IMR-90 (cell line): ENCODE data around the gene CXCL12. TPM values are rescaled to one million over a fixed set of nuclear protein-coding genes. Genes with fewer than 3 reads are reported as not detected.

Experiments
- ATAC-seq: fragments of 200-7000 bp; cut with Tn5 transposase; 2 replicates; pipeline ENCODE4 v1.9.1; 2020; ENCODE audit warnings: low read depth, mild to moderate bottlenecking, moderate library complexity
- BruUV-seq: library from RNA; stranded (reverse); fragments of 400-500 nt; replicated peaks from 2 replicates; lab custom pipeline; 2021; lab: Mats Ljungman, UMichigan
- CTCF ChIA-PET: fragments of 300-600 bp; formaldehyde crosslinking; extraction: SDS; loops from one replicate; lab custom pipeline; 2021; ENCODE audit warnings: antibody characterized with exemption; lab: Yijun Ruan, JAX
- POLR2A ChIA-PET: fragments of 300-600 bp; sonication (Branson Sonifier 250); formaldehyde crosslinking; loops from one replicate; lab custom pipeline; 2022; ENCODE audit warnings: antibody characterized with exemption; ENCODE audit not compliant: unreplicated experiment; lab: Charles Lee
- DNase-seq: peaks from one replicate; pipeline ENCODE4 v3.0.0; 2013
- H2AFZ ChIP-seq: replicated peaks from 2 replicates; pipeline ENCODE3; 2013; ENCODE audit warnings: low read length, mild to moderate bottlenecking; ENCODE audit not compliant: poor library complexity
- H2AK5ac ChIP-seq: 2 replicates; pipeline ENCODE4 v1.6.1; 2013; ENCODE audit warnings: low read depth, low read length, inconsistent platforms
- H2AK9ac ChIP-seq: replicated peaks from 2 replicates; pipeline ENCODE3; 2013; ENCODE audit warnings: mild to moderate bottlenecking, low read depth, low read length, moderate library complexity; ENCODE audit not compliant: poor library complexity
- H2BK120ac ChIP-seq: 2 replicates; pipeline ENCODE4 v1.6.1; 2013; ENCODE audit warnings: low read depth, low read length, inconsistent platforms
- H2BK15ac ChIP-seq: 3 replicates; pipeline ENCODE4 v1.6.1; 2013; ENCODE audit warnings: low read depth, low read length, inconsistent platforms
- H2BK20ac ChIP-seq: 2 replicates; pipeline ENCODE4 v1.6.1; 2013; ENCODE audit warnings: low read depth, mild to moderate bottlenecking, inconsistent platforms, low read length, moderate library complexity
- H2BK5ac ChIP-seq: 2 replicates; pipeline ENCODE4 v1.6.1; 2013; ENCODE audit warnings: mild to moderate bottlenecking, low read depth, low read length, inconsistent platforms; ENCODE audit not compliant: poor library complexity, severe bottlenecking
- H3K14ac ChIP-seq: replicated peaks from 2 replicates; pipeline ENCODE4 v1.6.1; 2013; ENCODE audit warnings: low read depth, low read length, inconsistent platforms
- H3K18ac ChIP-seq: 2 replicates; pipeline ENCODE4 v1.6.1; 2013; ENCODE audit warnings: low read depth, low read length, control low read depth
- H3K23ac ChIP-seq: 2 replicates; pipeline ENCODE4 v1.6.1; 2013; ENCODE audit warnings: low read depth, low read length, inconsistent platforms
- H3K27ac ChIP-seq: 2 replicates; pipeline ENCODE4 v1.5.1; 2013; ENCODE audit warnings: mild to moderate bottlenecking, control low read depth, low read length; ENCODE audit not compliant: insufficient read depth
- H3K27me3 ChIP-seq: 2 replicates; pipeline ENCODE4 v1.6.1; 2013; ENCODE audit warnings: low read length; ENCODE audit not compliant: control insufficient read depth, insufficient read depth
- H3K36me3 ChIP-seq: 2 replicates; pipeline ENCODE4 v1.6.1; 2013; ENCODE audit warnings: low read length, mixed read lengths; ENCODE audit not compliant: control insufficient read depth, insufficient read depth
- H3K4ac ChIP-seq: 2 replicates; pipeline ENCODE4 v1.6.1; 2013; ENCODE audit warnings: low read depth, low read length, inconsistent platforms
- H3K4me1 ChIP-seq: 2 replicates; pipeline ENCODE4 v1.6.1; 2013; ENCODE audit warnings: low read length, mixed read lengths; ENCODE audit not compliant: control insufficient read depth, insufficient read depth
- H3K4me2 ChIP-seq: 2 replicates; pipeline ENCODE4 v1.6.1; 2013; ENCODE audit warnings: low read depth, mild to moderate bottlenecking, control low read depth, low read length, moderate library complexity
- H3K4me3 ChIP-seq: 2 replicates; pipeline ENCODE4 v1.5.1; 2013; ENCODE audit warnings: low read depth, mild to moderate bottlenecking, control low read depth, low read length, moderate library complexity; ENCODE audit not compliant: insufficient read depth
- H3K56ac ChIP-seq: 2 replicates; pipeline ENCODE4 v1.6.1; 2013; ENCODE audit warnings: low read length, inconsistent platforms; ENCODE audit not compliant: insufficient read depth; ENCODE audit errors: extremely low read depth
- H3K79me1 ChIP-seq, 2 experiments: 2 replicates each; pipeline ENCODE4 v1.6.1; 2013; ENCODE audit warnings: low read length in 2 of 2, inconsistent platforms in 1 of 2, low read depth in 1 of 2
- H3K9ac ChIP-seq: 2 replicates; pipeline ENCODE4 v1.6.1; 2013; ENCODE audit warnings: low read depth, low read length, control low read depth
- H3K9me1 ChIP-seq: 2 replicates; pipeline ENCODE4 v1.6.1; 2013; ENCODE audit warnings: low read length, inconsistent platforms; ENCODE audit not compliant: insufficient read depth
- H3K9me3 ChIP-seq: 2 replicates; pipeline ENCODE4 v1.6.1; 2013; ENCODE audit warnings: low read length; ENCODE audit not compliant: control insufficient read depth, insufficient read depth
- H4K20me1 ChIP-seq: 2 replicates; pipeline ENCODE4 v1.6.1; 2013; ENCODE audit warnings: low read length, inconsistent platforms; ENCODE audit not compliant: insufficient read depth
- H4K5ac ChIP-seq: 2 replicates; pipeline ENCODE4 v1.6.1; 2013; ENCODE audit warnings: mild to moderate bottlenecking, low read depth, low read length, control low read depth
- H4K8ac ChIP-seq, 2 experiments: 2 replicates each; pipeline ENCODE4 v1.6.1; 2013; ENCODE audit warnings: low read depth in 2 of 2, low read length in 2 of 2, control low read depth in 1 of 2, inconsistent platforms in 1 of 2
- H4K91ac ChIP-seq: 2 replicates; pipeline ENCODE4 v1.6.1; 2013; ENCODE audit warnings: low read depth, low read length, inconsistent platforms; ENCODE audit not compliant: insufficient read depth
- BHLHE40 ChIP-seq: fragments of 150-350 bp; IDR thresholded peaks from 2 replicates; pipeline ENCODE4 v1.6.1; 2016; ENCODE audit warnings: mild to moderate bottlenecking, low read depth, low read length
- CEBPB ChIP-seq: IDR thresholded peaks from 2 replicates; pipeline ENCODE4 v1.6.1; 2012; ENCODE audit warnings: low read depth, low read length, improper control_type of control experiment
- CHD1 ChIP-seq: IDR thresholded peaks from 2 replicates; pipeline ENCODE4 v1.6.1; 2012; ENCODE audit warnings: low read depth, low read length, improper control_type of control experiment
- CTCF ChIP-seq: conservative IDR thresholded peaks from 2 replicates; pipeline ENCODE4 v1.5.1; 2012; ENCODE audit warnings: mild to moderate bottlenecking, low read depth, low read length, improper control_type of control experiment
- ELK1 ChIP-seq: fragments of 150-350 bp; IDR thresholded peaks from 2 replicates; pipeline ENCODE4 v1.6.1; 2016; ENCODE audit warnings: low read depth, mild to moderate bottlenecking, low read length, moderate library complexity, borderline replicate concordance
- FOS ChIP-seq: fragments of 150-350 bp; IDR thresholded peaks from 2 replicates; pipeline ENCODE4 v1.6.1; 2016; ENCODE audit warnings: low read depth, low read length
- MAFK ChIP-seq: IDR thresholded peaks from 2 replicates; pipeline ENCODE4 v1.6.1; 2012; ENCODE audit warnings: low read depth, low read length, improper control_type of control experiment
- MAZ ChIP-seq: IDR thresholded peaks from 2 replicates; pipeline ENCODE4 v1.6.1; 2012; ENCODE audit warnings: low read depth, mild to moderate bottlenecking, low read length, improper control_type of control experiment, moderate library complexity, borderline replicate concordance
- NFE2L2 ChIP-seq: fragments of 150-350 bp; IDR thresholded peaks from 2 replicates; pipeline ENCODE4 v1.6.1; 2016; ENCODE audit warnings: low read depth, mild to moderate bottlenecking, low read length
- RAD21 ChIP-seq: IDR thresholded peaks from 2 replicates; pipeline ENCODE4 v1.6.1; 2012; ENCODE audit warnings: low read length, improper control_type of control experiment
- SMC3 ChIP-seq: fragments of 150-350 bp; IDR thresholded peaks from 2 replicates; pipeline ENCODE4 v1.6.1; 2016; ENCODE audit warnings: low read depth, mild to moderate bottlenecking, antibody characterized with exemption, low read length, moderate library complexity
- USF2 ChIP-seq: fragments of 150-350 bp; IDR thresholded peaks from 2 replicates; pipeline ENCODE4 v1.6.1; 2017; ENCODE audit warnings: mild to moderate bottlenecking, antibody characterized with exemption, low read length, low read depth
- WGBS, 2 experiments: methylation state at CpG; one replicate each; pipeline versions ENCODE4 v1.1.5 to v1.1.7; 2013; ENCODE audit warnings: missing lambda C conversion rate in 2 of 2; ENCODE audit not compliant: insufficient read length in 1 of 2; ENCODE audit errors: extremely low coverage in 2 of 2; 5-methylcytosine and 5-hydroxymethylcytosine counted together
- dilution Hi-C: fragments of 300-500 bp; cut with HindIII; formaldehyde crosslinking; loops from one replicate; pipeline ENCODE4 v1.14.3; 2018; ENCODE audit warnings: low sequenced_read_pairs; ENCODE audit not compliant: unreplicated experiment
- in situ Hi-C: fragments of 300-500 bp; cut with MboI; formaldehyde crosslinking; loops from 3 replicates; pipeline ENCODE4 v1.14.3; 2019; ENCODE audit warnings: low sequenced_read_pairs, inconsistent platforms, mixed read lengths
- intact Hi-C: fragments of 100-400 bp; cut with micrococcal nuclease; formaldehyde crosslinking; loops from 2 replicates; pipeline ENCODE4 v1.10.0; 2022
- polyA plus RNA-seq, 3 experiments: library from polyadenylated mRNA; depleted of rRNA; stranded (reverse); fragments of >200 nt; gene quantifications; 2 replicates each; pipeline ENCODE4 v1.2.3, GENCODE V29; 2012; ENCODE audit warnings: low replicate concordance in 1 of 3
- total RNA-seq: library from RNA; depleted of rRNA; stranded (reverse); fragments of >200 nt; gene quantifications from 2 replicates; pipeline ENCODE4 v1.2.3, GENCODE V29; 2012

CXCL12 gene
- total and polyA plus RNA-seq, 2 of the 4 experiments (the other 2 are of a cell fraction): 15.8 to 80.7 TPM

GRCh38 chr10:44398747-44399658 lies 14.1 kb upstream of the CXCL12 start (continued):
- no peak for TF ChIP-seq MAFK
- TF ChIP-seq FOS: no peak

- Histone ChIP-seq H3K23ac (no peak overlapping the region), H3K9ac (no peak overlapping the region), H3K9me3 (no peaks in the 10 kb centered on the region), H2BK15ac (no peak overlapping the region), H3K18ac (no peak overlapping the region), H3K14ac (no peak overlapping the region), H2AFZ (no peak overlapping the region), H2AK5ac (no peak overlapping the region), H3K79me1 (no peaks in the 10 kb centered on the region), H4K20me1 (no peaks in the 10 kb centered on the region), H3K27ac (no peak overlapping the region), H2BK20ac (no peak overlapping the region), H3K9me1 (no peaks in the 10 kb centered on the region), H3K27me3 (peaks cover 55% of the 10 kb centered on the region), H2AK9ac (no peak overlapping the region), H3K4me2 (no peak overlapping the region), H2BK5ac (no peak overlapping the region), H2BK120ac (no peak overlapping the region), H3K4me1 (no peaks in the 10 kb centered on the region), H4K5ac (no peak overlapping the region), H3K56ac (no peak overlapping the region), H3K4me3 (no peak overlapping the region), H4K91ac (no peak overlapping the region), H3K4ac (no peak overlapping the region), H3K36me3 (no peaks in the 10 kb centered on the region), H4K8ac (no peak overlapping the region)
- ATAC-seq: no peak
- ChIA-PET CTCF (no interaction called here), POLR2A (interaction anchor here (0.6 kb wide), 1 partner anchor 438 kb away, joined by 4 read pairs; no protein-coding TSS in a partner anchor)
- dilution Hi-C loops: no loop called here
- in situ Hi-C loops: no loop called here
- no peak for DNase-seq
- 100% methylated on average over 2 of the region's 7 CpGs; no CpG with 5 or more reads in 1 of the 2 experiments for WGBS, 2 experiments
- intact Hi-C loops: no loop called here
- BruUV-seq: no TSS peak
- TF ChIP-seq ELK1: no peak
- TF ChIP-seq CTCF: no peak
- TF ChIP-seq CHD1: no peak
- TF ChIP-seq RAD21: no peak
- TF ChIP-seq FOS: no peak
- TF ChIP-seq CEBPB: no peak
- no peak for TF ChIP-seq MAZ
- TF ChIP-seq BHLHE40: no peak
- no peak for TF ChIP-seq SMC3
- no peak for TF ChIP-seq NFE2L2
- TF ChIP-seq USF2: no peak
These were observed 13.4 kb upstream of the CXCL12 start for GRCh38 chr10:44398271-44398670.
